ENCODE measurements around the gene FHAD1.
"Not testable (repeated sequence)": the region's sequence is repeated elsewhere in the genome, so short reads cannot be mapped to it uniquely, and the experiment has no call there.

Gene FHAD1

DNA sequence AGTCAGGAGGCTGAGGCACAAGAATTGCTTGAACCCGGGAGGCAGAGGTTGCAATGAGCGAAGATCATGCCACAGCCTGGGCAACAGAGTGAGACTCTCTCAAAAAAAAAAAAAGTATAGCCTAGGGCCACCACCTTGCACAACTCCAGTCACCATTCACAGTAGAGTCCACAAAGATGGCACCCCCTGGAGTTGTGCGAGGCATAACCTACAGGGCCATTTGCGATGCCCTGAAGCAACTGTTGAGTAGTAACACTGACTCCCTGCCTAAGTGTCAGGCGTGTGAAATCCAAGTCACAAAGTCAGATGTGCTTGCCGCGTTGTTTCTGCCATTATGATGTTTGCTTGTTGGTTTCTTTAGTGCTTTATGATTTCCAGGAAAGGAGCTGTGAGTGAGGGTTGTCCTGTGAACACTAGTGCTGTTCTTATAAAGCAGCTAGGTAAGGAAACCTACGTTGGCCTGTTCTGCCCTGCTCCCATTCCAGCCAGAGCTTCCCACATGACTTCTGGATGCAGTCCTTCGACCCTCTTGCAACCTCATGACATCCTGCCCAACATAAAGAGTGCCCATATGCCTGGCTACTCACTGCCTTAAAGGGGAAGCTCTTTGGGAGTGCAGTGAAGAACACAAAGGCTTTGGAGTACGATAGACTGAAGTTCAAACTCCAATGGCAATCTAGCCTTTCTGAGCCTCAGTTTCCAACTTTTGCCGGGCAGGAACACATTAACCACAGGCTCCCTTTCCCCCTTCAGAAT is 29.8 kb downstream of the FHAD1 start:
- DNase-seq (ENCODE audit: low read depth in 2 of 2), result no peak

- no peak for DNase-seq (ENCODE audit: low read depth in 2 of 2)
Observed at GRCh38 chr1:15277447-15277838, 30.4 kb downstream of the FHAD1 start.

DNA sequence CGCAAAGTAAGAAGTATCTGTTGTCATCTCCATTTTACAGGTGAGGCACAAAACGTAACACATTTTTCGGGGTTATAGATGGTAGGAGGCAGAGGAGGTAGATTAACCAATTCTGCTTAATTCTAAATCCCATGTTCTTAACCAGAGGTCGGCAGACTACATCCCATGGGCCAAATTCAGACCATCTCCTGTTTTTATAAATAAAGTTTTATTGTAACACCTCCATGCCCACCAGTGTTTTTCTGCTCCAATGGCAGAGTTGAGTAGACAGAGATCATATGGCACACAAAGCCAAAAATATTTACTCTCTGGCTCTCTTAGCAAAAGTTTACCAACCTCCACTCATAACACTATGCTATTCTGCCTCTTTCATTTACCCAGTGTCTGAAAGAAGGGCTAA is 30.9 kb downstream of the FHAD1 start:
- no peak for DNase-seq (ENCODE audit: low read depth in 2 of 2)

GRCh38 chr1:15279576-15280230 is 32.7 kb downstream of the FHAD1 start:
- no peak for DNase-seq (ENCODE audit: low read depth in 2 of 2)

DNA sequence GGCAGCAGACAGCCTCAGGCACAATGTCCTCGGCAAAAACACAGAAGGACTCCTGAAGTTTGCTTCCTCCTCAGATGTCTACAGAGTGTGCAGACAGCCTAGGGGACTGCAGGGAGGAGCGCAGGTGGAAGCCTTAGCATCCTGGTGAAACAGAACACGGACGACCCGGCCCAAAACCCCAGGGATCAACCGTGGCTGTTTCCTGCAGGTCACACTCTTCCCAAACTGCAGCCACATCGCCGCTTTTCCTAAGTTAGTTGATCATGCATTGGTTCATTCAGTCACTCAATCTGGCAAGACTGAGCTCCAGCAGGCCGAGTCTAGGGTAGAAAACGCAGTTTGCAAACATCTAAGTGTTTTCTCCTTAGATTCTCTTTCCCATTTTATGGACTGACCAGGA is 33.4 kb downstream of the FHAD1 start:
- DNase-seq (ENCODE audit: low read depth in 2 of 2), result no peak

- no peak for DNase-seq (ENCODE audit: low read depth in 2 of 2)
Observed at GRCh38 chr1:15282038-15282437, 35.0 kb downstream of the FHAD1 start.

- DNase-seq (ENCODE audit: low read depth in 2 of 2), result no peak
Observed at GRCh38 chr1:15282810-15283474, 35.9 kb downstream of the FHAD1 start.

DNA sequence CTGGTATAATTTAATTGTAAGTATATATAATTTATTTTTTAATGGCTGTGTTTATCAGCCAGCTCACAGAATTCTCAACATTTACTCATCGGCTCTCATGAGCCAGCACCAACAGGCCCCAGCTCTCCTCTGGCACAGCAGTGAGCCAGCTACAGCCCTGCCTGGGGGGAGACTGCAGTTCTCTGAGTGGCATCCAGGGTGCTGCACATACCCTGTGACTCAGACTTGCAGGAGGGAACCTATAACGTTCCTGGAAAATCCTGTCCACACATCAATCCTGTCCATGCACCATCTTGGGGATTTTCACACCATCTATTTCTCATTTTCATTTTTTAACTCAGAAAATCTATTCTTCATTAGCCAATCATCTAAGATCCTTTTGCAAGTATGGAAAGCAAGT is 36.5 kb downstream of the FHAD1 start:
- DNase-seq (ENCODE audit: low read depth in 2 of 2), result no peak

DNA sequence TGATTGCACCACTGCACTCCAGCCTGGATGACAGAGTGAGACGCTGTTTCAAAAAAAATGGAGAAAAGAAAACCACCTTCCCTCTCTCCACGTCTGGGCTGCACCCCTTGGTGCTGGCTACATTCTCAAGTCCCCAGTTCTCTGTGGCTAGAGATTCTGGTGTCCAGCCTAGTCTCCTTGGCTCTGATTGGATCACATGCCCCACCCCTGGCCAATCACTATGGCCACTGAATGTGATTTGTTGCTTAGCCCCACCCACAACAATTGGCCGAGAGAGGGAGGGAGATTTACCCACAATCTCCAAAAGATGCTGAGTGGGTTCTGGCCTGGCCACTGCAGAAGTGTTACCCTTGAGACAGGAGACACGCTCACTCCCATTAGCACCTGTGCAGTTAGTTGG is 39.4 kb downstream of the FHAD1 start:
- DNase-seq (ENCODE audit: low read depth in 2 of 2), result no peak

DNA sequence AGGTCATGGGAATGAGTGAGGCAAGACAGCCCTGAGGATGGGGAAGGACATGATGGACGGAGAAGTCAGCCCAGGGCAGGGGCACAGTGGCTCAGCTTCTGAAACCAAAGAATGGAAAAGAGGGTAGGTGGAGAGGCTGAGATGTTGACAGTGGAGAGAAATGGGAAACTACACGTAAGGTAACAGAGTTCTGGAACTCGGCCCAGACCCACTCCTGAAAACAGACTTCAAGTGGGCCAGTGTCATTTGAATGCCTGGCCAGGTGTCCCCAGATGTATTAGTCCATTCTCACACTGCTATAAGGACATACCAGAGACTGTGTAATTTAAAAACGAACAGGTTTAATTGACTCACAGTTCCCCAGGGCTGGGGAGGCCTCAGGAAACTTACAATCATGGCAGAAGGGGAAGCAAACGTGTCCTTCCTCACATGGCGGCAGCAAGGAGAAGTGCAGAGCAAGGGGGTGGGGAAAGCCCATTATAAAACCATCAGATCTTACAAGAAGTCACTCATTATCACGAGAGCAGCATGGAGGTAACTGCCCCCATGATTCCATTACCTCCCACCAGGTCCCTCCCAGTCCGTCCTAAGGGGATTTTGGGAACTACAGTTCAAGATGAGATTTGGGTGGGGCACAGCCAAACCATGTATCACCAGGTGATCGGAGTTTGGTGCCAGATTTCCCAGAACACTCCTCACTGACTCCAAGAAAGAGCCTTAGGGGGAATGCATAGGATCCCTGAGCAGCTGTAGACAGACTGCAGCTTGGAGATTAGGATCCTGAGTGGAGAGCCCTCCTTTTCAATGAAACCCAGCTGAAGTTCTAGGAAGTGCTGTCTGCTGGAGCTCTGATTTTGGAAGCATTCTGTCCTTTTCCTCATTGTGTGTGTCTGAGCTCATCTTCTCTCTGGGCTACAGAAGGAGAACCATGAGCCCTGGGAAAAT is 40.3 kb downstream of the FHAD1 start:
- DNase-seq (ENCODE audit: low read depth in 2 of 2), result no peak

GRCh38 chr1:15288173-15288926 is 41.3 kb downstream of the FHAD1 start:
- no peak for DNase-seq (ENCODE audit: low read depth in 2 of 2)

DNA sequence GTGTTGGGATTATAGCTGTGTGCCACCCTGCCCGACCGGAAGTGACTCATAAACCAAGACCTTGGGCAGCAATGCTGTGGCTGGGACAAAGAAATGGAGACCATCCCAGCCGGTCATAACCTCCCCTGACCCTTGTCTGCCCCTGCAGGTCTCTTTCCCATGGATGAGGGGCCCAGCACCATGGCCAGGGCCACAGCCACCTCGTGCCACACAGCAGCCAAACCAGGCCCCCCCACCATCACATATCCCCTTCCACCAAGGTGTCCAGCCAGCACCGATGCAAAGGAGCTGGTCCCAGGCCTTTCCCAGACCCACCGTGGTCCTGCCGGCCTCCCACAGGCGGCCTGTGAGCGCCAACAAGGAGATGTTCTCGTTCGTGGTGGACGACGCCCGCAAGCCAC is 42.2 kb downstream of the FHAD1 start:
- no peak for DNase-seq (ENCODE audit: low read depth in 2 of 2)

GRCh38 chr1:15290382-15290781 is 43.4 kb downstream of the FHAD1 start:
- DNase-seq (ENCODE audit: low read depth in 2 of 2), result no peak

DNA sequence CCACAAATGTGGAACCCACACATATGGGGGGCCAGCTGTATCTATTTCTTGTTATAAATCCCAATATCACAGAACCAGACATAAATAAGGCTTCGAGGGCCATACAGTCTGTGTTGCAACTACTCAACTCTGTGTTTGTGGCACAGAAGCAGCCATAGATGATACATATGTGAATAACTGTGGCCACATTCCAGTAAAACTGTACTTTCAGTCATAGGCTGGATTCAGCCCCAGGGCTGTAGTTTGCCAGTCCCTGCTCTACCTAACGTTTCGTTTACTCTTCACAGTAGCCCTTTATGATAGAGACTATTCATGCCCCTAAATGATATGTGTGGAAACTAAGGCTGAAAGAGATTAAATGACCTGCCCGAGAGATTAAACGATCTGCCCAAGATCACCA is 48.7 kb downstream of the FHAD1 start:
- no peak for DNase-seq (ENCODE audit: low read depth in 2 of 2)

- DNase-seq (ENCODE audit: low read depth in 2 of 2), result no peak
Observed at GRCh38 chr1:15296585-15297321, 49.7 kb downstream of the FHAD1 start.

DNA sequence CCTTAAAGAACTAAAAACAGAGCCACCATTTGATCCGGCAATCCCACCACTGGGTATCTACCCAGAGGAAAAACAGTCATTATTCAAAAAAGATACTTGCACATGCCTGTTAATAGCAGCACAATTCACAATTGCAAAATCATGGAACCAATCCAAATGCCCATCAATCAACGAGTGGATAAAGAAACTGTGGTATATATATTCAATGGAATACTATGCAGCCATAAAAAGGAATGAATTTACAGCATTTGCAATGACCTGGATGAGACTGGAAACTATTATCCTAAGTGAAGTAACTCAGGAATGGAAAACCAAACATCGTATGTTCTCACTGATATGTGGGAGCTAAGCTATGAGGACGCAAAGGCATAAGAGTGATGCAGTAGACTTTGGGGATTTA is 51.0 kb downstream of the FHAD1 start:
- DNase-seq (ENCODE audit: low read depth in 2 of 2), result not testable (repeated sequence)

DNA sequence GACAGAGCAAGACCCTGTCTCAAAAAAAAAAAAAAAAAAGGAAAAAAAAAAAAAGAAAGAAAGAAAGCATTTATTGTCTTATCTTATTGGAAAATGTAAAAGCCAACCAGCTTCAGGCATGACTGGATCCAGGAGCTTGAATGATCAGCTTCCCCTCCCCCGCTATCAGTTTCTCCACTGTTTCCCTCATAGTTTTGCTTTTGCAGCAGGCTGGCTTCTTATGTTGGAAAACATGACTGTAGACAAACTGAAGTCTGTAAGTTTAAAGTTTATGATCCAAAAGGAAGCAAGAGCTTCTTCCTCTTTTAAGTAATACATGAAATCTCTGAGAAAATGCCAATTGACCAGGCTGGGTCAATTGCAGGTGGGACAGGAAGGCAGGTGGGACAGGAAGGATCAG is 52.2 kb downstream of the FHAD1 start:
- DNase-seq (ENCODE audit: low read depth in 2 of 2), result no peak

DNA sequence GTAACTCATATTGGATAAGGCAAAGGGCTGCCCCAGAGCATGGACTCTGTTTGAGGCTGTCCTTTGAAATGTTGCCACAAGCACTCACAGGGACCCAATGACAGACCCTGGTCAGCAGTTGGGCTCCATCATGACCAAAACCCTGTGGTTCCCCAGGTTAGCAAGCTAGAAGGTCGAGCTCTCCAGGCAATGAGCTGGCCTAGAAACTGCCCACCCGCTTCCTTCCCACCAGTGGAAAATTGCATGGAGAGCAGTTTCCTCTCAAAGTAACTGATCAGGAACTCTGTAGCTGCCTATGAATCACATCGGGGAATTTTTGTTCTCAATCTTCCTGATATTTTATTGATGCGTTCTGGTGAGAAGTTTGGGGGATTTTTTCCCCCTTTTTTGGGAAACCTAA is 52.8 kb downstream of the FHAD1 start:
- DNase-seq (ENCODE audit: low read depth in 2 of 2), result no peak

DNA sequence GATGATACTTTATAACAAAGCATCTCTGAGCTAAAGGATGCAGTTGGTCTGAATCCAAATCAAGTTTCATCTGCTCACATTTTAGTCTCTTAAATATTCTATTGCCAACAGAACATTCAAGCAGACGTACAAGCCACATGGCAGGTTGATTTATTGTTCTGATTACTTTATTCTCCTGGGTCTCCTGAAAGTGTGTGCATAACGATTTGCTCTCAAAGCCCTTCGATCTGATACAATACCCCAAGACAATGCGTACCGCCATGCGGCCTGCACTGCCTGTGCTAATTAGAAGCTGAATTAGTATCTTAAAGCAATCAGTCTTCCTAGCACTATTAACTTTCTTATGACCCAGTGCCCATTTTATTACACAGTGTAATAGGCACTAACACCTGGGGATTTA is 56.9 kb downstream of the FHAD1 start:
- no peak for DNase-seq (ENCODE audit: low read depth in 2 of 2)

- DNase-seq (ENCODE audit: low read depth in 2 of 2), result peak; percentile 52 to 74
Observed at GRCh38 chr1:15304708-15305467, 57.9 kb downstream of the FHAD1 start.
